Effector memory CD4-positive, alpha-beta T cell (primary cell): Measurements from ENCODE around the gene PICK1.

Experiments used
- DNase-seq, 3 donors: peaks; one replicate each; pipeline ENCODE4 v3.0.0-alpha.2; 2020
- H3K27ac ChIP-seq: 2 replicates; pipeline ENCODE4 v1.7.0; 2013; ENCODE audit warnings: mild to moderate bottlenecking, low read length, moderate library complexity; ENCODE audit not compliant: insufficient read depth, poor library complexity, severe bottlenecking
- H3K27me3 ChIP-seq: replicated peaks from 2 replicates; pipeline ENCODE4 v1.7.0; 2013; ENCODE audit warnings: mild to moderate bottlenecking, low read length; ENCODE audit not compliant: insufficient read depth, control insufficient read depth, poor library complexity, severe bottlenecking
- H3K36me3 ChIP-seq: 2 replicates; pipeline ENCODE4 v1.7.0; 2013; ENCODE audit warnings: mild to moderate bottlenecking, low read length, moderate library complexity; ENCODE audit not compliant: control insufficient read depth, insufficient read depth
- H3K4me1 ChIP-seq: 2 replicates; pipeline ENCODE4 v1.7.0; 2013; ENCODE audit warnings: low read length, mild to moderate bottlenecking; ENCODE audit not compliant: control insufficient read depth, insufficient read depth, poor library complexity, severe bottlenecking
- H3K4me3 ChIP-seq: 2 replicates; pipeline ENCODE4 v1.7.0; 2013; ENCODE audit warnings: low read length, low read depth, mild to moderate bottlenecking; ENCODE audit not compliant: insufficient read depth, poor library complexity, severe bottlenecking
- H3K9me3 ChIP-seq: 2 replicates; pipeline ENCODE4 v1.7.0; 2013; ENCODE audit warnings: mild to moderate bottlenecking, low read length, moderate library complexity; ENCODE audit not compliant: control insufficient read depth

The PICK1 gene

DNA sequence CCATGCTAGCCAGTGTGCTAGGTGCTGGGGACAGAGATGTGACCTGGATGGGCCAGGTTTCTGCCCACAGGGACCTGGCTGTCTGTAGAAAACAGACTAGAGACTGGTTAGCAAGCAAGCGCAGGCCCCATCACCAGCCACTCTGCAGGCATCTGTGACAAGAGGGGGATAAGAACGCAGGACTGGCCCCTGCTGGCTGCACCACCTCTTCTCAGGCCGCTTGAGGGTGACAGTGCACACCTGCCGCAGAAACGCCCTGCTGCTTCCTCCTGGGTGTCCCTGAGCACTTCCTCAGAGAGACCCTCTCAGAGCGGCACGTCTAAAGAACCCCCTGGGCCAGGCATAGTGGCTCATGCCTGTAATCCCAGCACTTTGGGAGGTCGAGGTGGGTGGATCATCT is 5.9 kb upstream of the PICK1 start:
- Histone ChIP-seq H3K27ac (no peak overlapping the region), H3K4me1 (no peaks in the 10 kb centered on the region), H3K9me3 (no peaks in the 10 kb centered on the region), H3K36me3 (no peaks in the 10 kb centered on the region), H3K4me3 (no peak overlapping the region), H3K27me3 (no peaks in the 10 kb centered on the region)
- no peak for DNase-seq

DNA sequence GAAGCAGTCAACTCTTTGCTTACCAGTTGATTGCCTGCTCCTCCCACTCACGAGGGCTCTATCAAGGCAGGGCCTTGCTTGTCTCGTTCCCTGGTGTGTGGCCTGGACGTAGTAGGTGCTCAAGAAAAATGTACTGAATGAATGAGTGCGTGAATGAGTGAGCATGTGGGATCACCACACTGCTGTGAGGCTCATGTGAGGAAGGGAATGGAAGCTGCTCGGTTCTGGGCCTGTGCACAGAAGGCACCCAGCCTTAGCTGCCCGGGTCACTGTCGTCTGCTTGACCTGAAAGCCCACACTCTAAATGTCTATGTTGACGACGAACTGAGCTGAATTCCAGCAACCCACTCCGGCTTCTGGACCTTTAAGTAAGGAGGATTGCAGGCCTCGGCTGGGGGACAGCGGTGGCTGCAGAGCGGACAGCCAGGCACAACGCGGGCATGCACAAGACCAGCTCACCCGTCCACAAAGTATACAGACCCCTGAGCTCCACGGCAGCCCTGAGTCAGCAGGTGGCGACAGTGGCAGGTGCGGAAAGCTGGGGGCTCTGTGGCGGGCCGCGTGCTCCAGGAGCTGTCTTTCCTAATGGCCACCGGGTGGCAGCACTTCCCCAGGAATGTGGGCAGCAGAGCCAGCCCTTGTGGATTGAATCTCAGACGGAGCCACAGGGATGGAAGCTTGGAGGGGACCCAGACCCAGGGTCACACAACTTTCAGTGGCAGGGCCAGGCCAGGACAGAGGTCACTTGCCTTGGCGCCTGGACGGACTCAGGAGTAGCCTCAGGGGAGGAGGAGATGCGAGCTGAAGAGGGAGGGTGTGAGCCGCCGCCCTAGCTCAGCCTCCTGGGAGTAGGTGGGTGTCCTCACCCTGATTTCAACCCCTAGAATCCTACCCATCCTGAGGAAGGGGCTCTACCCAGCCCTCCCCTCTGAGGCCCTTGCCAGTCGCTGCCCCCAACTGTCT is 5.0 kb upstream of the PICK1 start:
- H3K27me3 ChIP-seq, result no peaks in the 10 kb centered on the region
- H3K27ac ChIP-seq, result no peak overlapping the region
- H3K4me1 ChIP-seq, result no peaks in the 10 kb centered on the region
- no peaks in the 10 kb centered on the region for H3K36me3 ChIP-seq
- peak; percentile 44 to 66 (median 55) for DNase-seq
- H3K4me3 ChIP-seq, result no peak overlapping the region
- no peaks in the 10 kb centered on the region for H3K9me3 ChIP-seq

DNA sequence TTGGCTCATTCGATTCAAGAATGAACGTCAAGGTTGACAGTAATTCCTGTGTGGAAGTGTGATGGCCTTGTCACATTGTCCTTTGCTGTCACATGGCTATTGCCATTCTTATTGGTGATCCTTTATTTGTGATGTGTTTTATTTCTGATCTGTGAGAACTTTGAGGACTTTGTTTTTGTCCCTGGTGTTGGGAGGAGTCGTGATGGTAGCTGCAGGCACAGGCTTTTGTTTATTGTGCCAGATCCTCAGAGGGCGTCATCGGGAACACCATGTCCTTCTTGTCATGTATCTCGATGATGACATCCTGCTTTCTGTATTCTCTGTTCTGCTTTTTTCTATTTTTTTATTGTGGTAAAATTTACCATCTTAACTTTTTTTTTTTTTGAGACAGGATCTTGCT is 5.6 kb downstream of the PICK1 start:
- Histone ChIP-seq H3K4me1 (peaks cover under 1% of the 10 kb centered on the region), H3K9me3 (no peaks in the 10 kb centered on the region), H3K27ac (no peak overlapping the region), H3K36me3 (peaks cover 31% of the 10 kb centered on the region), H3K4me3 (no peak overlapping the region), H3K27me3 (no peaks in the 10 kb centered on the region)
- DNase-seq, result no peak

DNA sequence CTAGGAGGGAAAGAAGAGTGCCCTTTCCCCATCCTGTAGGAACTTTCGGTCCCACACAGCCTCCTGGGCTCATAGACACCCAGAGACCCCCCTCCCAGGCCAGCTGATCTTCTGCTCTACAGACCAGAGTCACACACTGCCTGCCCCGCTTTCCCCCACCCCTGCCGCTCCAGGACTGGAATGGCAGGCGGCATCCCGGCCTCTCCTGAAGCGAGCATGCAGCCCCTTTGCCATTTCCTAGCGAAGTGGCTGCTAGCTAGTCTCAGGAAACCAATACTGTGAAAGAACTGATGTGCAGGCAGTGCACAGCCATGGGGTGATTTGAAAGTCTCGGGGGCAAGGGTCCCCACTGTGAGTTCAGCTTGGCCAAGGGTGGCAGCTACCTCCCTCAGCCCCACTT is 8.3 kb downstream of the PICK1 start:
- no peak overlapping the region for H3K4me3 ChIP-seq
- H3K27me3 ChIP-seq, result no peaks in the 10 kb centered on the region
- no peaks in the 10 kb centered on the region for H3K9me3 ChIP-seq
- H3K27ac ChIP-seq, result no peak overlapping the region
- H3K4me1 ChIP-seq, result no peaks in the 10 kb centered on the region
- no peak for DNase-seq
- peaks cover 41% of the 10 kb centered on the region for H3K36me3 ChIP-seq

DNA sequence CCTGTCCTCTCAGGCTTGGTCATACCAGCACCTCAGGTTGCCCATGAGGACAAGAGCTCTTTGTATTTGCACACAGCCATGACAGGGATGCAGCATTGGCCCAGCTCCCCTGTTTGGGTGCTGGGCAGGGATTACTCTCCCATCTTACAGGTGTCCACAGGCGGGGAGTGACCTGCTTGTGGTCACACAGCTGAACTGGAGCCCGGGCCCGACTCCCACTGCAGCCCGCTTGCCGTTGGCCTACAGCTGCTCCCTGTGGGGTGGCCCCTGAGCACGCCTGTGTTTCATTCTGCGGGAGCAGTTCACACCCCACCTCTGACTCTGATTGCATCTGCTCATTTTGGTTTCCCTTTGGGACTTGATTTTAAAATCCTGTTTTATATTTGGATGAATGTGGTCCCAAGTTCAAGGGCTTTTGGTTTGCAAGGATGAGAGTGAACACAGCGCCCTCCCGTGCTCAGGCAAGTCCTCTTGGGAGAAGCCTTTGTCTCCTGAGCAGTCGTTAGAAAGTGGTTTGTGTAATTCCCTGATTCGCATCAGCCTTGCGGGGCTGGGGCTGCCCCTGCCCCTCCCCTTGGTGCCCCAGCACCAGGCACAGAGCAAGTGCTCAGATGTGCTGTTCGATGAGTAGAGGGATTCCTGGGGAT is 9.3 kb downstream of the PICK1 start:
- Histone ChIP-seq H3K4me1 (no peaks in the 10 kb centered on the region), H3K9me3 (no peaks in the 10 kb centered on the region), H3K4me3 (no peak overlapping the region), H3K36me3 (peaks cover 41% of the 10 kb centered on the region), H3K27me3 (no peaks in the 10 kb centered on the region), H3K27ac (no peak overlapping the region)
- no peak for DNase-seq

DNA sequence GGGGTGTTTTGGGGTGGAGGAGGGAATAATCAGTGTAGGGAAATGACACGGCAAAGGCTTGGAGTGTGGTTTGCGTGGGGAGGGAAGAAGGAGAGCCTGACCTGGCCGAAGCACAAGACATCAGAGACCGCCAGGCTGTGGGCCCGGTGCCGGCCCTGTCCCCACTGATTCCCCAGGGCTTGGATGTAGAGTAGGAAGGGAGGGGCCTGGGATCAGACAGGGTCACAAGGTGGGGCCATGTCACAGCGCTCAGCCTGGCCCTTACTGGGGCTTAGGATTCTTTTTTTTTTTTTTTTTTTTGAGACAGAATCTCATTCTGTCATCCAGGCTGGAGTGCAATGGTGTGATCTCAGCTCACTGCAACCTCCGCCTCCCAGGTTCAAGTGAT is 9.8 kb downstream of the PICK1 start:
- peaks cover 41% of the 10 kb centered on the region for H3K36me3 ChIP-seq
- no peak overlapping the region for H3K4me3 ChIP-seq
- no peak overlapping the region for H3K27ac ChIP-seq
- no peaks in the 10 kb centered on the region for H3K4me1 ChIP-seq
- no peak for DNase-seq
- H3K9me3 ChIP-seq, result no peaks in the 10 kb centered on the region
- H3K27me3 ChIP-seq, result no peaks in the 10 kb centered on the region

DNA sequence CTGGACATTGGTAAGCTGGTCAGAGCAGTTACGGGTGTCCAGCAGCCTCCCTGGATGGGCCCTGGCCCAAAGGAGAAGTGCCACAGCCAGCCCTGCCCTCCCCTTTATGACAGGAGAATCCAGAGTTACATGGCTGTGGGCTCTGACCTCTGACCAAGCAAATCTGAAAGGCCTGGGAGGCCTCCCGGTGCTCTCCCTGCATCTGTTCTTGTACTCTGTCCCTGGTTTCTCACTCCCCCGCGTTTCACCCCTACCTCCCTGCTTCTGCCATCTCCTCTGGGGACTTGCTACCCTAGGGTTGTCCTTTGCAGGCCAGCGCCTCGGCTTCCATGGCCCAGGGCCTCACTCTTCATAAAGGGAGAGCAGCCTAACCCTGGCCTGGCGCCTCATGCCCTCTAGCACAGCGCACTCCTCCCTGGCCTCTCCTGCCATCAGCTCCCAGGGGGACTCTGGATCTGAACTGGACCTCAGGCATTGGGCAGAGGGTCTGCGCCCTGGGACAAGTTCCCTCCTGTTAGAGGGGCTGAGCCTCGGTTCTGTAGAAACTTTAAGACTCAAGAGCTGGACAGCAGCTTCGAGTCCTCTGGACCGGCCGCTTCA is 10.7 kb downstream of the PICK1 start:
- Histone ChIP-seq H3K4me1 (no peaks in the 10 kb centered on the region), H3K27me3 (no peaks in the 10 kb centered on the region), H3K36me3 (peaks cover 44% of the 10 kb centered on the region), H3K9me3 (no peaks in the 10 kb centered on the region), H3K4me3 (no peak overlapping the region), H3K27ac (no peak overlapping the region)
- DNase-seq, result no peak

DNA sequence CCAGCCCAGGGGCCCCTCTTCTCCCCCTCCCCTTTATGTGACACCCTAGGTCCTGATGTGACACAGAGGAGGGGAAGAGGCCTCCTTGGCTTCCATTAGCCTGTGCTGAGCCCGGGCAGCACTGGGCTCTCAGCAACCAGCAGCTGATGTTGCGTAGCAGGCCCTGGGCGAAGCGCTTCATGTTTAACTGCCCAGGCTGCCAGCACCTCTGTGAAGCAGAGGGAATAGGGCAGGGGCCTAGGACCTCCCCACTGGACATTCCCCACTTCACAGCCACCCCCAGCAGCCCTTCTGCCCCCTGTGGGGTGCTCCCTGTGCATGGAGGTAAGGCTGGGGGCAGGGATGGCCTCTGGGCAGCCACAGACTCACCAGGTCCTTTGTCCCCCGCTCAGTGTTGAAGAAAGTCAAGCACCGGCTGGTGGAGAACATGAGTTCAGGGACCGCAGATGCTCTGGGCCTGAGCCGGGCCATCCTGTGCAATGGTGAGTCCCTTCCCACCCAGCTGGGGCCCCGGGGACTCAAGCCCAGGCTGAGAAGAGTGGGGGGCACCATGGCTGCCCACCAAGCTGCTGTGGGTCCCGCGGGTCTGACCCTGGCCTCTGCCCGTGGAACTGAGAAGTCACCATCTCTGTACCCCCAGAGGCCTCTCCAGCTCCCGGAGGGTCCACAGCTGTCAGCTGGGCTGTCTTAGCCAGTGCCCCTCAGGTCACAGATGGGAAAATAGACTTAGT is 11.6 kb downstream of the PICK1 start:
- H3K36me3 ChIP-seq, result peaks cover 50% of the 10 kb centered on the region
- H3K27ac ChIP-seq, result no peak overlapping the region

GRCh38 chr22:38069372-38070249 is 12.4 kb downstream of the PICK1 start:
- H3K27ac ChIP-seq, result no peak overlapping the region
- no peak overlapping the region for H3K4me3 ChIP-seq
- H3K4me1 ChIP-seq, result no peaks in the 10 kb centered on the region
- DNase-seq, result no peak
- no peaks in the 10 kb centered on the region for H3K27me3 ChIP-seq
- H3K36me3 ChIP-seq, result peaks cover 56% of the 10 kb centered on the region
- no peaks in the 10 kb centered on the region for H3K9me3 ChIP-seq

More for the DNA sequence above, 11.6 kb downstream of the PICK1 start:
- Histone ChIP-seq H3K9me3 (no peaks in the 10 kb centered on the region), H3K4me1 (no peaks in the 10 kb centered on the region), H3K4me3 (no peak overlapping the region), H3K27me3 (no peaks in the 10 kb centered on the region)
- no peak for DNase-seq
